Transverse colon (tissue), 4 donors: Measurements from ENCODE around the gene ASB15.

ENCODE experiments used
- POLR2AphosphoS5 ChIP-seq, 3 donors: sonication (generic); formaldehyde crosslinking; IDR thresholded peaks; one replicate each; pipeline ENCODE4 v1.6.1; 2016; ENCODE audit warnings: antibody characterized with exemption in 3 of 3
- TF ChIP-seq, protein P1 (sequence below), 5 experiments: fragments of 200-600 bp in 3 of 5; fragments of 450-650 bp in 2 of 5; sonication (generic) in 3 of 5; IDR thresholded peaks; 1 replicate in 2 of 5; 2 replicates in 3 of 5; pipeline ENCODE4 v1.5.1; 2016 to 2017; ENCODE audit warnings: antibody characterized with exemption in 5 of 5, inconsistent platforms in 3 of 5, mild to moderate bottlenecking in 2 of 5, moderate library complexity in 1 of 5

GRCh38 chr7:123557016-123557397, 44.6 kb upstream of the ASB15 start:
- TF ChIP-seq, protein P1, sequence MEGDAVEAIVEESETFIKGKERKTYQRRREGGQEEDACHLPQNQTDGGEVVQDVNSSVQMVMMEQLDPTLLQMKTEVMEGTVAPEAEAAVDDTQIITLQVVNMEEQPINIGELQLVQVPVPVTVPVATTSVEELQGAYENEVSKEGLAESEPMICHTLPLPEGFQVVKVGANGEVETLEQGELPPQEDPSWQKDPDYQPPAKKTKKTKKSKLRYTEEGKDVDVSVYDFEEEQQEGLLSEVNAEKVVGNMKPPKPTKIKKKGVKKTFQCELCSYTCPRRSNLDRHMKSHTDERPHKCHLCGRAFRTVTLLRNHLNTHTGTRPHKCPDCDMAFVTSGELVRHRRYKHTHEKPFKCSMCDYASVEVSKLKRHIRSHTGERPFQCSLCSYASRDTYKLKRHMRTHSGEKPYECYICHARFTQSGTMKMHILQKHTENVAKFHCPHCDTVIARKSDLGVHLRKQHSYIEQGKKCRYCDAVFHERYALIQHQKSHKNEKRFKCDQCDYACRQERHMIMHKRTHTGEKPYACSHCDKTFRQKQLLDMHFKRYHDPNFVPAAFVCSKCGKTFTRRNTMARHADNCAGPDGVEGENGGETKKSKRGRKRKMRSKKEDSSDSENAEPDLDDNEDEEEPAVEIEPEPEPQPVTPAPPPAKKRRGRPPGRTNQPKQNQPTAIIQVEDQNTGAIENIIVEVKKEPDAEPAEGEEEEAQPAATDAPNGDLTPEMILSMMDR (IDR thresholded peaks at IDR 0.05) = no peak
- no peak for TF ChIP-seq POLR2AphosphoS5 (IDR thresholded peaks at IDR 0.05)
